GM18499 (cell line): ENCODE measurements around the gene EEIG2.
"Not testable (repeated sequence)": the region's sequence is repeated elsewhere in the genome, so short reads cannot be mapped to it uniquely, and the experiment has no call there.

Experiments
- ATAC-seq: cut with Tn5 transposase; IDR thresholded peaks from one replicate; pipeline ENCODE4 v1.9.1; 2021; ENCODE audit warnings: moderate number of reproducible peaks; ENCODE audit not compliant: insufficient read depth, unreplicated experiment

EEIG2 gene

GRCh38 chr1:108541861-108542260 lies 18.0 kb upstream of the EEIG2 start:
- no peak for ATAC-seq

GRCh38 chr1:108547493-108547892 lies 12.4 kb upstream of the EEIG2 start:
- ATAC-seq, result not testable (repeated sequence)

- ATAC-seq, result peak; percentile 96
These were observed 8.6 kb upstream of the EEIG2 start for GRCh38 chr1:108551137-108551862.

GRCh38 chr1:108553905-108554304 lies 6.0 kb upstream of the EEIG2 start:
- no peak for ATAC-seq

- ATAC-seq, result no peak
These were observed 5.0 kb upstream of the EEIG2 start for GRCh38 chr1:108554682-108555427.

- ATAC-seq, result no peak
These were observed 3.8 kb upstream of the EEIG2 start for GRCh38 chr1:108556066-108556465.

- no peak for ATAC-seq
These were observed 3.4 kb upstream of the EEIG2 start for GRCh38 chr1:108556499-108556898.

- no peak for ATAC-seq
These were observed 2.6 kb upstream of the EEIG2 start for GRCh38 chr1:108557296-108557695.

- ATAC-seq, result no peak
These were observed 431 bp downstream of the EEIG2 start for GRCh38 chr1:108560189-108560873.

- ATAC-seq, result no peak
These were observed 1.1 kb downstream of the EEIG2 start for GRCh38 chr1:108560874-108561459.

GRCh38 chr1:108561689-108562326 lies 1.9 kb downstream of the EEIG2 start:
- ATAC-seq, result no peak

GRCh38 chr1:108563808-108564207 lies 3.9 kb downstream of the EEIG2 start:
- ATAC-seq, result no peak

- no peak for ATAC-seq
These were observed 5.2 kb downstream of the EEIG2 start for GRCh38 chr1:108565081-108565480.

GRCh38 chr1:108565512-108565911 lies 5.6 kb downstream of the EEIG2 start:
- ATAC-seq, result no peak

GRCh38 chr1:108568589-108568988 lies 8.7 kb downstream of the EEIG2 start:
- ATAC-seq, result no peak

- ATAC-seq, result no peak
These were observed 9.3 kb downstream of the EEIG2 start for GRCh38 chr1:108569097-108569728.

- ATAC-seq, result peak; percentile 92
These were observed 10.2 kb downstream of the EEIG2 start for GRCh38 chr1:108570128-108570527.

- ATAC-seq, result no peak
These were observed 11.1 kb downstream of the EEIG2 start for GRCh38 chr1:108570998-108571401.

GRCh38 chr1:108572182-108572581 lies 12.3 kb downstream of the EEIG2 start:
- no peak for ATAC-seq

GRCh38 chr1:108573183-108573582 lies 13.3 kb downstream of the EEIG2 start:
- no peak for ATAC-seq
